Activated naive CD4-positive, alpha-beta T cell treated with anti-CD3 and anti-CD28 coated beads, Interleukin-2, amount 10 ng/mL, durations not matched to agents 7 days and 5 days (primary cell): ENCODE data around the gene PARVB.

Experiments
- CTCF ChIA-PET: fragments of 350-600 bp; sonication (Branson Sonifier 250); formaldehyde crosslinking; loops from one replicate; lab custom pipeline; 2021; ENCODE audit warnings: antibody characterized with exemption; lab: Charles Lee
- DNase-seq: peaks from one replicate; pipeline ENCODE4 v3.0.0-alpha.2; 2020
- H3K27ac Mint-ChIP-seq: one replicate; pipeline ENCODE4 v1.8.0; 2021; ENCODE audit warnings: mild to moderate bottlenecking, moderate library complexity, mixed read lengths
- H3K27me3 Mint-ChIP-seq: one replicate; pipeline ENCODE4 v1.8.0; 2021; ENCODE audit warnings: mild to moderate bottlenecking, mixed read lengths
- H3K36me3 Mint-ChIP-seq: one replicate; pipeline ENCODE4 v1.8.0; 2021; ENCODE audit warnings: mixed read lengths
- H3K4me1 Mint-ChIP-seq: one replicate; pipeline ENCODE4 v1.8.0; 2021; ENCODE audit warnings: mixed read lengths
- H3K4me3 Mint-ChIP-seq: one replicate; pipeline ENCODE4 v1.8.0; 2021; ENCODE audit warnings: mild to moderate bottlenecking, moderate library complexity, mixed read lengths
- H3K9me3 Mint-ChIP-seq: one replicate; pipeline ENCODE4 v1.8.0; 2021; ENCODE audit warnings: mixed read lengths

Gene PARVB

DNA sequence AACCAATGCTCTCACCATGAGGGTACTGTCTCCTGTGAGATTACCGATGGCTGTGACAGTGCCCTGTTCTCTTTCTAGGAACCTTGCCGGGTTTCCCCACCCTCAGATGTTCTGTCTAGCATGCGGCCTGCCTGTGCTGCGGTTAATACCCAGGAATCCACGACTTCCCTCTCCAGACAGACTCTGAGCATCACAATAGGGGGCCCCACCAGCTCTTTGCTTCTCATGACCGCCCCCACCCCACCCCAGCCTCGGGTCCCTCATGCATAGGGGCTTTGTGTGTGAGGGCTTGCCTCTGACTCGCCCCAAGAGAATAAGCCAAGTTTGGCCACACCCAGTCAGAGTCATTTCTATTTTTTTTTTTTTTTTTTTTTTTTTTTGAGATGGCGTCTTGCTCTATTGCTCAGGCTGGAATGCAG lies 166.9 kb downstream of the PARVB start:
- Mint-ChIP-seq H3K4me1 (peaks cover 39% of the 10 kb centered on the region), H3K36me3 (peaks cover 36% of the 10 kb centered on the region), H3K9me3 (no peaks in the 10 kb centered on the region), H3K4me3 (no peak overlapping the region), H3K27ac (peak overlapping the region; percentile 28), H3K27me3 (no peaks in the 10 kb centered on the region)
- DNase-seq, result no peak
- CTCF ChIA-PET, result interaction anchor here (1.6 kb wide), 1 partner anchor 10 kb away, joined by 4 read pairs; no protein-coding TSS in a partner anchor

- Mint-ChIP-seq H3K4me1 (peaks cover 39% of the 10 kb centered on the region), H3K27me3 (no peaks in the 10 kb centered on the region), H3K36me3 (peaks cover 30% of the 10 kb centered on the region), H3K27ac (no peak overlapping the region), H3K9me3 (no peaks in the 10 kb centered on the region), H3K4me3 (no peak overlapping the region)
- CTCF ChIA-PET, result no interaction called here
- peak; percentile 65 for DNase-seq
These were observed 168.2 kb downstream of the PARVB start for GRCh38 chr22:44192098-44192815.

- DNase-seq, result no peak
- CTCF ChIA-PET, result no interaction called here
These were observed 168.9 kb downstream of the PARVB start for GRCh38 chr22:44192816-44193534.

GRCh38 chr22:44193535-44193891 lies 169.4 kb downstream of the PARVB start:
- H3K4me1 Mint-ChIP-seq, result peaks cover 39% of the 10 kb centered on the region
- no peaks in the 10 kb centered on the region for H3K9me3 Mint-ChIP-seq
- no peak overlapping the region for H3K27ac Mint-ChIP-seq
- CTCF ChIA-PET, result no interaction called here
- no peak overlapping the region for H3K4me3 Mint-ChIP-seq
- H3K36me3 Mint-ChIP-seq, result peaks cover 31% of the 10 kb centered on the region
- H3K27me3 Mint-ChIP-seq, result no peaks in the 10 kb centered on the region
- DNase-seq, result no peak

More at GRCh38 chr22:44192816-44193534, 168.9 kb downstream of the PARVB start:
- H3K27ac Mint-ChIP-seq, result peak overlapping the region; percentile 78
- H3K4me3 Mint-ChIP-seq, result no peak overlapping the region
- no peaks in the 10 kb centered on the region for H3K27me3 Mint-ChIP-seq
- H3K9me3 Mint-ChIP-seq, result no peaks in the 10 kb centered on the region
- peaks cover 39% of the 10 kb centered on the region for H3K4me1 Mint-ChIP-seq
- peaks cover 30% of the 10 kb centered on the region for H3K36me3 Mint-ChIP-seq

- Mint-ChIP-seq H3K27ac (no peak overlapping the region), H3K36me3 (peaks cover 40% of the 10 kb centered on the region), H3K4me1 (peaks cover 39% of the 10 kb centered on the region), H3K4me3 (no peak overlapping the region), H3K27me3 (no peaks in the 10 kb centered on the region), H3K9me3 (no peaks in the 10 kb centered on the region)
- CTCF ChIA-PET, result interaction anchor here (0.8 kb wide), 1 partner anchor 17 kb away, joined by 3 read pairs; no protein-coding TSS in a partner anchor
- DNase-seq, result no peak
These were observed 170.5 kb downstream of the PARVB start for GRCh38 chr22:44194569-44194968.

GRCh38 chr22:44195189-44195871 lies 171.2 kb downstream of the PARVB start:
- Mint-ChIP-seq H3K27me3 (no peaks in the 10 kb centered on the region), H3K4me3 (no peak overlapping the region), H3K9me3 (no peaks in the 10 kb centered on the region), H3K4me1 (peaks cover 38% of the 10 kb centered on the region), H3K27ac (no peak overlapping the region), H3K36me3 (peaks cover 42% of the 10 kb centered on the region)
- DNase-seq, result no peak
- CTCF ChIA-PET, result no interaction called here

DNA sequence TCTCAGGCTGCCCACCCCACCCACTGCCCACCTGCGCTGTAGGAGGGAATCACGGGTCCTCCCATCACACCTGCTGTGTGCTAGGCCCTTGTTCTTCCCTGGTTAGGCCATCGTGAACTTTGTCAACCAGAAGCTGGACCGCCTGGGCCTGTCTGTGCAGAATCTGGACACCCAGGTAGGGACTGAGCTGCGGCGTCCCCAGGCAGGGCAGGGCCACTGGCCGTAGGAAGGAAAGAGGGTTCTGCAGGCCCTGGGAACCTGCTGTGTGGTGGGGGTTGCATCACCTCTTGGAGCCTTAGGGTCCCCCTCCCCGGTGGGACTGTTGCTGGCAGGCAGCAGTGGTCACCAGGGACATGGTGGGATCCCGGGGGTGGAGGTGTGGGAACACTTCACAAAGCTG lies 172.1 kb downstream of the PARVB start:
- Mint-ChIP-seq H3K4me1 (peaks cover 43% of the 10 kb centered on the region), H3K4me3 (no peak overlapping the region)
- CTCF ChIA-PET, result no interaction called here

DNA sequence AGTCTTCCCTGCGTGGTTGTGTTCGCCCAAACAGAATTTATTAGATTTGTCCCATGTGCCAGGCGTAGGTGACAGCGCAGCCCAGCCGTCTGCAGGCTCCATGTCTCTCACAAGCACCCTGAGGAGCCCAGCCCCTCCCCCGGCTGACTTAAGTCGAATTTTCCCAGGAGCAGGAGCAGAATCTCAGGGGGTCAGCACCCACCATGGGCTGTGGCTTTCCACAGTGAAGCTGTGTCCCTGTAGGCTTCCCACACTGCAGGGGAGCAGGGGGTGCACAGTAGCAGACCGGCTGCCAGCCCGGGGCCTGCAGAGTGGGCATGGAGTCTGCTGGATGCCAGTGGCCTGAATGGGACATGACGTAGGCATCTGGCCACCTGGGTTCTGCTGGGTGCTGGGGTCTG lies 172.6 kb downstream of the PARVB start:
- Mint-ChIP-seq H3K4me3 (no peak overlapping the region), H3K9me3 (no peaks in the 10 kb centered on the region), H3K4me1 (peaks cover 41% of the 10 kb centered on the region), H3K27ac (no peak overlapping the region), H3K36me3 (peaks cover 49% of the 10 kb centered on the region), H3K27me3 (no peaks in the 10 kb centered on the region)
- DNase-seq, result no peak
- CTCF ChIA-PET, result no interaction called here

More for the DNA sequence above, 172.1 kb downstream of the PARVB start:
- no peaks in the 10 kb centered on the region for H3K27me3 Mint-ChIP-seq
- peaks cover 49% of the 10 kb centered on the region for H3K36me3 Mint-ChIP-seq
- DNase-seq, result no peak
- H3K9me3 Mint-ChIP-seq, result no peaks in the 10 kb centered on the region
- no peak overlapping the region for H3K27ac Mint-ChIP-seq

GRCh38 chr22:44197271-44197670 lies 173.2 kb downstream of the PARVB start:
- no peak for DNase-seq
- peaks cover 37% of the 10 kb centered on the region for H3K4me1 Mint-ChIP-seq
- CTCF ChIA-PET, result no interaction called here
- no peaks in the 10 kb centered on the region for H3K27me3 Mint-ChIP-seq
- H3K4me3 Mint-ChIP-seq, result no peak overlapping the region
- peaks cover 50% of the 10 kb centered on the region for H3K36me3 Mint-ChIP-seq
- no peaks in the 10 kb centered on the region for H3K9me3 Mint-ChIP-seq
- no peak overlapping the region for H3K27ac Mint-ChIP-seq

- CTCF ChIA-PET, result no interaction called here
- Mint-ChIP-seq H3K36me3 (peaks cover 43% of the 10 kb centered on the region), H3K27ac (no peak overlapping the region), H3K27me3 (no peaks in the 10 kb centered on the region), H3K4me3 (no peak overlapping the region), H3K9me3 (no peaks in the 10 kb centered on the region), H3K4me1 (peaks cover 20% of the 10 kb centered on the region)
- no peak for DNase-seq
These were observed 175.1 kb downstream of the PARVB start for GRCh38 chr22:44199164-44199563.

GRCh38 chr22:44199866-44200265 lies 175.8 kb downstream of the PARVB start:
- peaks cover 18% of the 10 kb centered on the region for H3K4me1 Mint-ChIP-seq
- no peak overlapping the region for H3K4me3 Mint-ChIP-seq
- no peaks in the 10 kb centered on the region for H3K9me3 Mint-ChIP-seq
- H3K27ac Mint-ChIP-seq, result no peak overlapping the region
- no peak for DNase-seq
- H3K36me3 Mint-ChIP-seq, result peaks cover 39% of the 10 kb centered on the region
- CTCF ChIA-PET, result no interaction called here
- no peaks in the 10 kb centered on the region for H3K27me3 Mint-ChIP-seq

DNA sequence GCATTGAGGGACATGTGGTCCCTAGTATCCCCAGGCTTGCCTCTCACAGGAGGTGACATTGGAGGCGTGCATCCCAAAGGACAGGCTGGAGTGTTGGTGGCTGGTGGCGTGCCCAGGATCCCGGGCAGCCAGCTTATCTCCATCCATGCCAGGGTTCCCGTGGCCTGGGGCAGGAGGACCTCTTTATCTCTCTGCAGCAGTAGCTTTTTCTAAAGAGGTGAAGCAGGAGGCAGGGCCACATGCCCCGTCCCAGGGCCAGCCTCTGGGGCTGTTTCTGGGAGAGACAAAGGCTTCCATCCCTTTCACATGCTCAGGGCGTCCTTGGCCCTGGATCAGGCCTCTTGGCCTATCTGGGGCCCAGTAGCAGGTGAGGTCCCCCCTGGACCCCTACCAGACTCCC lies 176.3 kb downstream of the PARVB start:
- Mint-ChIP-seq H3K4me1 (peaks cover 18% of the 10 kb centered on the region), H3K4me3 (no peak overlapping the region), H3K27me3 (no peaks in the 10 kb centered on the region), H3K27ac (no peak overlapping the region), H3K36me3 (peaks cover 37% of the 10 kb centered on the region), H3K9me3 (no peaks in the 10 kb centered on the region)
- CTCF ChIA-PET, result no interaction called here
- no peak for DNase-seq

DNA sequence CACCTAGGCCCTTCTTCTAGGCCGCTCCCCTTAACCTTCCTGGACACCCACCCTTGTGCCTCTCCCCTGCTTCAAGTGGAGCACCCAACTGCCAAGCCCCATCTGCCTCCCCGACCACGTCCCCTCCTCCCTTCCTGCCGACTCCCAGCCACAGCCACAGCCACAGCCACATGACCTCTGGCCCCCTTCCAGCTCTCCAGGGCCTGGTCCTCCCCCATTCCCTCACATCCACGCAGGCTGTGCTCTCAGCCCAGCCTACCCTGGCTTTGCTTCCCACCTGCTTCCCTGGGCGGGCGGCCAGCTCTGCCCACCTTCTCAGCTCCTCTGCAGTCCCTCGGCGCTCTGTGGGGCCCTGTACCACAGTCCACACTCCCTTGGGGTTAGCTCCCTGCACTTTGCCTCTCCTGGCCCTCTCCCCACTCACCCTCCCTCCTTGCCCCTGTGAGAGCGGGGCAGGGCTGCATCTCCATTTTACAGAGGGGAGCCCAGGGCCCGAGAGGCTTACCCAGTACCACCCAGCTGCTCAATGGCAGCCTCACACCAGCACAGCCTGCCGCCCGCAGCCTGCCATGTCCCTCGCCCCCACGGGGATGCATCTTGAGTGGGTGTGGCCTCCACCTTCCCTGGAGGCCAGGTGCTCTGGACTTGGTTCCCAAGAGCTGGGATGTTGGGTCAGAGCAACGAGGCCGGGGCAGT lies 176.9 kb downstream of the PARVB start:
- peaks cover 18% of the 10 kb centered on the region for H3K4me1 Mint-ChIP-seq
- CTCF ChIA-PET, result no interaction called here
- no peak overlapping the region for H3K4me3 Mint-ChIP-seq
- peaks cover 37% of the 10 kb centered on the region for H3K36me3 Mint-ChIP-seq
- no peak for DNase-seq
- H3K27ac Mint-ChIP-seq, result no peak overlapping the region
- no peaks in the 10 kb centered on the region for H3K27me3 Mint-ChIP-seq
- no peaks in the 10 kb centered on the region for H3K9me3 Mint-ChIP-seq

DNA sequence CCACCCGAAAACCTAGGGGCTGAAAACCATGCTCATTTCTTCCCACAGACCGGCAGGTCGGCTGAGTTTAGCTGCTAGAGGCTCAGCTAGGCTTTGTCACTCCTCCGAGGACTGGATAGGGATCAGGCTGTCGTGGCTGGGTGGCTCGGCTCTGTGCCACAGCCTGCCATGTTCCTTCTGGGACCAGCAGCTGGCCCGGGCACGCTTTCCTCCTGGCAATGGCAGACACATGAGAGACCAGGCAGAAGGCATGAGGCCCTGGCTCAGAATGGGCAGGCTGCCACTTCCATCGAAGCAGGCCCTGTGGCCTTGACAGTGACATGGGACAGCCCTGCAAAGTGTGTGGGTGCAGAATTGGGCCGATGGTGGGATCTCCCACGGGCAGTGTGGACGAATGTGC lies 177.6 kb downstream of the PARVB start:
- no peak for DNase-seq
- no peaks in the 10 kb centered on the region for H3K9me3 Mint-ChIP-seq
- no peaks in the 10 kb centered on the region for H3K27me3 Mint-ChIP-seq
- peaks cover 18% of the 10 kb centered on the region for H3K4me1 Mint-ChIP-seq
- peaks cover 37% of the 10 kb centered on the region for H3K36me3 Mint-ChIP-seq
- no peak overlapping the region for H3K4me3 Mint-ChIP-seq
- H3K27ac Mint-ChIP-seq, result no peak overlapping the region
- CTCF ChIA-PET, result no interaction called here
